KMS-11 (cell line): Measurements from ENCODE around the gene TRIM5.

Experiments used
- H2AFZ ChIP-seq: fragments of 200-600 bp; sonication (generic); 2 replicates; pipeline ENCODE4 v1.6.1; 2016; ENCODE audit warnings: antibody characterized with exemption, mixed run types, low read depth
- H3K27ac ChIP-seq: fragments of 200-600 bp; sonication (generic); 2 replicates; pipeline ENCODE4 v1.6.1; 2016; ENCODE audit warnings: mild to moderate bottlenecking, mixed run types
- H3K27me3 ChIP-seq: fragments of 200-600 bp; sonication (generic); 2 replicates; pipeline ENCODE4 v1.6.1; 2017; ENCODE audit warnings: mild to moderate bottlenecking, low read depth, mixed run types, moderate library complexity; ENCODE audit not compliant: insufficient read depth
- H3K36me3 ChIP-seq: fragments of 200-600 bp; sonication (generic); 2 replicates; pipeline ENCODE4 v1.6.1; 2017; ENCODE audit warnings: mild to moderate bottlenecking, mixed run types; ENCODE audit not compliant: insufficient read depth
- H3K4me1 ChIP-seq: fragments of 200-600 bp; sonication (generic); 2 replicates; pipeline ENCODE4 v1.6.1; 2016; ENCODE audit warnings: mild to moderate bottlenecking, low read depth, mixed run types; ENCODE audit not compliant: poor library complexity, severe bottlenecking
- H3K4me2 ChIP-seq: fragments of 200-600 bp; sonication (generic); 2 replicates; pipeline ENCODE4 v1.7.0; 2016; ENCODE audit warnings: mild to moderate bottlenecking, mixed run types
- H3K4me3 ChIP-seq: fragments of 200-600 bp; sonication (generic); IDR thresholded peaks from 2 replicates; pipeline ENCODE4 v1.6.1; 2017; ENCODE audit warnings: low read depth, low read length, mixed read lengths; ENCODE audit not compliant: insufficient read depth
- H3K79me2 ChIP-seq: fragments of 200-600 bp; sonication (generic); 2 replicates; pipeline ENCODE4 v1.6.1; 2016; ENCODE audit warnings: low read depth, mixed run types; ENCODE audit not compliant: insufficient read depth
- H3K9ac ChIP-seq: fragments of 200-600 bp; sonication (generic); 2 replicates; pipeline ENCODE4 v1.6.1; 2016; ENCODE audit warnings: mild to moderate bottlenecking, mixed run types
- H4K20me1 ChIP-seq: fragments of 200-600 bp; sonication (generic); 2 replicates; pipeline ENCODE4 v1.6.1; 2016; ENCODE audit warnings: mild to moderate bottlenecking, mixed run types; ENCODE audit not compliant: insufficient read depth
- CTCF ChIP-seq: fragments of 200-600 bp; sonication (generic); conservative IDR thresholded peaks from 2 replicates; pipeline ENCODE4 v1.6.1; 2017; ENCODE audit warnings: low read depth, mild to moderate bottlenecking, antibody characterized with exemption, low read length, moderate library complexity, mixed read lengths

Gene TRIM5

GRCh38 chr11:5646139-5646538 lies 38.7 kb downstream of the TRIM5 start:
- no peak for TF ChIP-seq CTCF
- no peaks in the 10 kb centered on the region for H4K20me1 ChIP-seq
- H3K27me3 ChIP-seq = no peaks in the 10 kb centered on the region
- H3K4me1 ChIP-seq = no peaks in the 10 kb centered on the region
- H3K27ac ChIP-seq = no peak overlapping the region
- H3K9ac ChIP-seq = no peak overlapping the region
- H3K79me2 ChIP-seq = no peaks in the 10 kb centered on the region
- H3K4me2 ChIP-seq = no peak overlapping the region
- H3K4me3 ChIP-seq = no peak overlapping the region
- H3K36me3 ChIP-seq = no peaks in the 10 kb centered on the region
- no peak overlapping the region for H2AFZ ChIP-seq

GRCh38 chr11:5643585-5643984 lies 41.3 kb downstream of the TRIM5 start:
- Histone ChIP-seq H3K27me3 (no peaks in the 10 kb centered on the region), H3K36me3 (no peaks in the 10 kb centered on the region), H3K4me2 (no peak overlapping the region), H3K9ac (no peak overlapping the region), H4K20me1 (no peaks in the 10 kb centered on the region), H3K4me3 (no peak overlapping the region), H3K4me1 (no peaks in the 10 kb centered on the region), H3K27ac (no peak overlapping the region), H2AFZ (no peak overlapping the region), H3K79me2 (no peaks in the 10 kb centered on the region)
- no peak for TF ChIP-seq CTCF

- Histone ChIP-seq H3K27ac (no peak overlapping the region), H3K79me2 (no peaks in the 10 kb centered on the region), H3K4me1 (no peaks in the 10 kb centered on the region), H3K9ac (no peak overlapping the region), H4K20me1 (no peaks in the 10 kb centered on the region), H3K4me2 (no peak overlapping the region), H3K36me3 (no peaks in the 10 kb centered on the region), H2AFZ (no peak overlapping the region), H3K4me3 (no peak overlapping the region), H3K27me3 (no peaks in the 10 kb centered on the region)
- TF ChIP-seq CTCF = no peak
These were observed 44.9 kb downstream of the TRIM5 start for GRCh38 chr11:5639953-5640352.

- no peak overlapping the region for H3K4me2 ChIP-seq
- no peaks in the 10 kb centered on the region for H3K27me3 ChIP-seq
- no peaks in the 10 kb centered on the region for H3K79me2 ChIP-seq
- no peaks in the 10 kb centered on the region for H3K36me3 ChIP-seq
- H3K27ac ChIP-seq = no peak overlapping the region
- no peak for TF ChIP-seq CTCF
- H4K20me1 ChIP-seq = no peaks in the 10 kb centered on the region
- no peak overlapping the region for H3K9ac ChIP-seq
- H3K4me1 ChIP-seq = no peaks in the 10 kb centered on the region
- H3K4me3 ChIP-seq = no peak overlapping the region
- H2AFZ ChIP-seq = no peak overlapping the region
These were observed 52.8 kb downstream of the TRIM5 start for GRCh38 chr11:5631969-5632635.
